ENCODE results near the gene SKIC2.
"Not testable (repeated sequence)": the region's sequence is repeated elsewhere in the genome, so short reads cannot be mapped to it uniquely, and the experiment has no call there.

SKIC2 gene

GRCh38 chr6:31927242-31927862 is 31.6 kb upstream of the SKIC2 start, which contains the start of gene C2:
Gene C2, plus strand, starts transcription at chr6:31927717. Its CDS starts 36 bp downstream, at chr6:31927753.
- H3K4me1 ChIP-seq (ENCODE audit: control insufficient read depth, insufficient read depth, low read length): no peaks in the 10 kb centered on the region
- no CpG with 5 or more reads among the region's 11 CpGs for WGBS (ENCODE audit: insufficient coverage, insufficient read length)
- no peaks in the 10 kb centered on the region for H3K27me3 ChIP-seq (ENCODE audit: control insufficient read depth, insufficient read depth, low read length)
- DNase-seq (ENCODE audit: low read depth, low spot score): no peak
- no peak within 1 kb of the TSS for H3K4me3 ChIP-seq (ENCODE audit: low read length)
- H3K9me3 ChIP-seq (ENCODE audit: control insufficient read depth, insufficient read depth, low read length): no peaks in the 10 kb centered on the region
- no peaks in the 10 kb centered on the region for H3K36me3 ChIP-seq (ENCODE audit: control insufficient read depth, insufficient read depth, low read length)
- no peak within 1 kb of the TSS for H3K27ac ChIP-seq (ENCODE audit: low read length)

- H3K36me3 ChIP-seq (ENCODE audit: control insufficient read depth, insufficient read depth, low read length): no peaks in the 10 kb centered on the region
- H3K4me1 ChIP-seq (ENCODE audit: control insufficient read depth, insufficient read depth, low read length): no peaks in the 10 kb centered on the region
- no peak overlapping the region for H3K4me3 ChIP-seq (ENCODE audit: low read length)
- no CpG with 5 or more reads among the region's 11 CpGs for WGBS (ENCODE audit: insufficient coverage, insufficient read length)
- no peak for DNase-seq (ENCODE audit: low read depth, low spot score)
- H3K27me3 ChIP-seq (ENCODE audit: control insufficient read depth, insufficient read depth, low read length): no peaks in the 10 kb centered on the region
- no peaks in the 10 kb centered on the region for H3K9me3 ChIP-seq (ENCODE audit: control insufficient read depth, insufficient read depth, low read length)
- H3K27ac ChIP-seq (ENCODE audit: low read length): no peak overlapping the region
These were observed 30.9 kb upstream of the SKIC2 start for GRCh38 chr6:31927863-31928671.

GRCh38 chr6:31928672-31928939 is 30.4 kb upstream of the SKIC2 start:
- Histone ChIP-seq H3K36me3 (ENCODE audit: control insufficient read depth, insufficient read depth, low read length) (no peaks in the 10 kb centered on the region), H3K4me3 (ENCODE audit: low read length) (no peak overlapping the region), H3K9me3 (ENCODE audit: control insufficient read depth, insufficient read depth, low read length) (no peaks in the 10 kb centered on the region), H3K27me3 (ENCODE audit: control insufficient read depth, insufficient read depth, low read length) (no peaks in the 10 kb centered on the region), H3K4me1 (ENCODE audit: control insufficient read depth, insufficient read depth, low read length) (no peaks in the 10 kb centered on the region), H3K27ac (ENCODE audit: low read length) (no peak overlapping the region)
- no CpG with 5 or more reads among the region's 9 CpGs for WGBS (ENCODE audit: insufficient coverage, insufficient read length)
- DNase-seq (ENCODE audit: low read depth, low spot score): no peak

- no CpG with 5 or more reads among the region's 1 CpG for WGBS (ENCODE audit: insufficient coverage, insufficient read length)
- DNase-seq (ENCODE audit: low read depth, low spot score): no peak
- Histone ChIP-seq H3K4me3 (ENCODE audit: low read length) (no peak overlapping the region), H3K9me3 (ENCODE audit: control insufficient read depth, insufficient read depth, low read length) (no peaks in the 10 kb centered on the region), H3K27me3 (ENCODE audit: control insufficient read depth, insufficient read depth, low read length) (no peaks in the 10 kb centered on the region), H3K36me3 (ENCODE audit: control insufficient read depth, insufficient read depth, low read length) (no peaks in the 10 kb centered on the region), H3K4me1 (ENCODE audit: control insufficient read depth, insufficient read depth, low read length) (no peaks in the 10 kb centered on the region), H3K27ac (ENCODE audit: low read length) (no peak overlapping the region)
These were observed 28.0 kb upstream of the SKIC2 start for GRCh38 chr6:31930962-31931361.

GRCh38 chr6:31932137-31932536 is 26.8 kb upstream of the SKIC2 start:
- not testable (repeated sequence) for H3K4me3 ChIP-seq (ENCODE audit: low read length); H3K9me3 ChIP-seq (ENCODE audit: control insufficient read depth, insufficient read depth, low read length); H3K27ac ChIP-seq (ENCODE audit: low read length); DNase-seq (ENCODE audit: low read depth, low spot score); H3K27me3 ChIP-seq (ENCODE audit: control insufficient read depth, insufficient read depth, low read length); H3K36me3 ChIP-seq (ENCODE audit: control insufficient read depth, insufficient read depth, low read length); H3K4me1 ChIP-seq (ENCODE audit: control insufficient read depth, insufficient read depth, low read length)
- no CpG with 5 or more reads among the region's 32 CpGs for WGBS (ENCODE audit: insufficient coverage, insufficient read length)

GRCh38 chr6:31933537-31933936 is 25.4 kb upstream of the SKIC2 start:
- no peak overlapping the region for H3K4me3 ChIP-seq (ENCODE audit: low read length)
- DNase-seq (ENCODE audit: low read depth, low spot score): no peak
- H3K27me3 ChIP-seq (ENCODE audit: control insufficient read depth, insufficient read depth, low read length): no peaks in the 10 kb centered on the region
- no peaks in the 10 kb centered on the region for H3K9me3 ChIP-seq (ENCODE audit: control insufficient read depth, insufficient read depth, low read length)
- WGBS (ENCODE audit: insufficient coverage, insufficient read length): no CpG with 5 or more reads among the region's 19 CpGs
- no peaks in the 10 kb centered on the region for H3K36me3 ChIP-seq (ENCODE audit: control insufficient read depth, insufficient read depth, low read length)
- H3K4me1 ChIP-seq (ENCODE audit: control insufficient read depth, insufficient read depth, low read length): no peaks in the 10 kb centered on the region
- no peak overlapping the region for H3K27ac ChIP-seq (ENCODE audit: low read length)

GRCh38 chr6:31935021-31935420 is 24.0 kb upstream of the SKIC2 start:
- H3K4me1 ChIP-seq (ENCODE audit: control insufficient read depth, insufficient read depth, low read length): no peaks in the 10 kb centered on the region
- DNase-seq (ENCODE audit: low read depth, low spot score): no peak

GRCh38 chr6:31935823-31936222 is 23.2 kb upstream of the SKIC2 start:
- Histone ChIP-seq H3K27ac (ENCODE audit: low read length) (no peak overlapping the region), H3K4me1 (ENCODE audit: control insufficient read depth, insufficient read depth, low read length) (peaks cover 2% of the 10 kb centered on the region; the same call in 1 of the 2 replicates), H3K36me3 (ENCODE audit: control insufficient read depth, insufficient read depth, low read length) (no peaks in the 10 kb centered on the region), H3K27me3 (ENCODE audit: control insufficient read depth, insufficient read depth, low read length) (no peaks in the 10 kb centered on the region), H3K4me3 (ENCODE audit: low read length) (no peak overlapping the region), H3K9me3 (ENCODE audit: control insufficient read depth, insufficient read depth, low read length) (no peaks in the 10 kb centered on the region)
- no CpG with 5 or more reads among the region's 9 CpGs for WGBS (ENCODE audit: insufficient coverage, insufficient read length)
- no peak for DNase-seq (ENCODE audit: low read depth, low spot score)

More at GRCh38 chr6:31935021-31935420, 24.0 kb upstream of the SKIC2 start:
- Histone ChIP-seq H3K27me3 (ENCODE audit: control insufficient read depth, insufficient read depth, low read length) (no peaks in the 10 kb centered on the region), H3K27ac (ENCODE audit: low read length) (no peak overlapping the region), H3K36me3 (ENCODE audit: control insufficient read depth, insufficient read depth, low read length) (no peaks in the 10 kb centered on the region), H3K4me3 (ENCODE audit: low read length) (no peak overlapping the region), H3K9me3 (ENCODE audit: control insufficient read depth, insufficient read depth, low read length) (no peaks in the 10 kb centered on the region)
- no CpG with 5 or more reads among the region's 3 CpGs for WGBS (ENCODE audit: insufficient coverage, insufficient read length)

- Histone ChIP-seq H3K9me3 (ENCODE audit: control insufficient read depth, insufficient read depth, low read length) (no peaks in the 10 kb centered on the region), H3K36me3 (ENCODE audit: control insufficient read depth, insufficient read depth, low read length) (no peaks in the 10 kb centered on the region), H3K4me3 (ENCODE audit: low read length) (no peak overlapping the region), H3K27me3 (ENCODE audit: control insufficient read depth, insufficient read depth, low read length) (no peaks in the 10 kb centered on the region), H3K27ac (ENCODE audit: low read length) (no peak overlapping the region), H3K4me1 (ENCODE audit: control insufficient read depth, insufficient read depth, low read length) (peaks cover 2% of the 10 kb centered on the region; the same call in 1 of the 2 replicates)
- no peak for DNase-seq (ENCODE audit: low read depth, low spot score)
- no CpG with 5 or more reads among the region's 6 CpGs for WGBS (ENCODE audit: insufficient coverage, insufficient read length)
These were observed 18.7 kb upstream of the SKIC2 start for GRCh38 chr6:31940256-31940664.

- Histone ChIP-seq H3K27me3 (ENCODE audit: control insufficient read depth, insufficient read depth, low read length) (no peaks in the 10 kb centered on the region), H3K27ac (ENCODE audit: low read length) (no peak overlapping the region), H3K9me3 (ENCODE audit: control insufficient read depth, insufficient read depth, low read length) (no peaks in the 10 kb centered on the region), H3K4me3 (ENCODE audit: low read length) (no peak overlapping the region), H3K4me1 (ENCODE audit: control insufficient read depth, insufficient read depth, low read length) (peaks cover 2% of the 10 kb centered on the region; the same call in 1 of the 2 replicates), H3K36me3 (ENCODE audit: control insufficient read depth, insufficient read depth, low read length) (no peaks in the 10 kb centered on the region)
- no CpG with 5 or more reads among the region's 3 CpGs for WGBS (ENCODE audit: insufficient coverage, insufficient read length)
- DNase-seq (ENCODE audit: low read depth, low spot score): no peak
These were observed 15.2 kb upstream of the SKIC2 start for GRCh38 chr6:31943742-31944141.

GRCh38 chr6:31945154-31945506 is 13.8 kb upstream of the SKIC2 start:
- H3K27ac ChIP-seq (ENCODE audit: low read length): no peak overlapping the region

More at GRCh38 chr6:31945154-31945506, 13.8 kb upstream of the SKIC2 start:
- no peaks in the 10 kb centered on the region for H3K9me3 ChIP-seq (ENCODE audit: control insufficient read depth, insufficient read depth, low read length)
- WGBS (ENCODE audit: insufficient coverage, insufficient read length): no CpG with 5 or more reads among the region's 9 CpGs
- no peaks in the 10 kb centered on the region for H3K36me3 ChIP-seq (ENCODE audit: control insufficient read depth, insufficient read depth, low read length)
- H3K4me1 ChIP-seq (ENCODE audit: control insufficient read depth, insufficient read depth, low read length): peaks cover 2% of the 10 kb centered on the region; the same call in 1 of the 2 replicates
- no peak overlapping the region for H3K4me3 ChIP-seq (ENCODE audit: low read length)
- DNase-seq (ENCODE audit: low read depth, low spot score): no peak
- H3K27me3 ChIP-seq (ENCODE audit: control insufficient read depth, insufficient read depth, low read length): no peaks in the 10 kb centered on the region

Data from iPS DF 6.9 (cell line).